Activated CD4-positive, alpha-beta T cell treated with anti-CD3 and anti-CD28 coated beads, Interleukin-10, Interleukin-2, amounts not matched to agents 100 ng/mL and 50 ng/mL, durations not matched to agents 16 hours and 8 hours (primary cell): ENCODE measurements around the gene KIF25.
"Not testable (repeated sequence)": the region's sequence is repeated elsewhere in the genome, so short reads cannot be mapped to it uniquely, and the experiment has no call there.

Experiments
- DNase-seq: peaks from one replicate; pipeline ENCODE4 v3.0.0-alpha.2; 2020

Gene KIF25

DNA sequence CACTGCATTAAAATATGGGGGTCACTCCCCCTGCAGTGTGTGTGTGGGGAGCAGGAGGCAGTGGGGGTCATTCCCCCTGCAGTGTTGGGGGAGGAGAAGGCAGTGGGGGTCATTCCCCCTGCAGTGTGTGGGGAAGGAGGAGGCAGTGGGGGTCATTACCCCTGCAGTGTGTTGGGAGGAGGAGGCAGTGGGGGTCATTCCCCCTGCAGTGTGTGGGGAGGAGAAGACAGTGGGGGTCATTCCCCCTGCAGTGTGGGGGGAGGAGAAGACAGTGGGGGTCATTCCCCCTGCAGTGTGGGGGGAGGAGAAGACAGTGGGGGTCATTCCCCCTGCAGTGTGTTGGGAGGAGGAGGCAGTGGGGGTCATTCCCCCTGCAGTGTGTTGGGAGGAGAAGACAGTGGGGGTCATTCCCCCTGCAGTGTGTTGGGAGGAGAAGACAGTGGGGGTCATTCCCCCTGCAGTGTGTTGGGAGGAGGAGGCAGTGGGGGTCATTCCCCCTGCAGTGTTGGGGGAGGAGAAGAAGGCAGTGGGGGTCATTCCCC is 21.3 kb upstream of the KIF25 start:
- not testable (repeated sequence) for DNase-seq

DNA sequence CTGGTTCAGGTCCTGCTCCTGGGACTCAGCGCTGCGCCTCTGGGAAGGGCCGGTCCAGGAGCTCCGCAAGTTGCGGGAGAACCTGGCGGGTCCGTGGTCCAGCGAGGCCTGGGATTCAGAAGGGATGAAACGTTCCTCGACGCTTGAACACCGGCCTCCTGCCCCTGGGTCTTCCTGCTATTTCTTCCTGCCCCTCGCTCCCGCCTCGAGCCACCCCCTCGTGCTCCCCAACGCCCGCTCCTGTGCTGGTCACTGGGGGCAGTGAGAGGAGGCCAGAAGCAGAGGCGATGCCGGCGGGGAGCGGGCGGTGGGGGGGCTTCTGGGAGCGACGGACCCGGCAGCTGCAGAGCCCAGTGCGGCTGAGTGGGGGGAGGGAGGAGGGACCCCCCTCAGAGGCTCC is 20.8 kb upstream of the KIF25 start:
- no peak for DNase-seq

GRCh38 chr6:167977717-167978467 is 19.6 kb upstream of the KIF25 start:
- no peak for DNase-seq

- no peak for DNase-seq
Measured at GRCh38 chr6:167978607-167979006, 18.9 kb upstream of the KIF25 start.

DNA sequence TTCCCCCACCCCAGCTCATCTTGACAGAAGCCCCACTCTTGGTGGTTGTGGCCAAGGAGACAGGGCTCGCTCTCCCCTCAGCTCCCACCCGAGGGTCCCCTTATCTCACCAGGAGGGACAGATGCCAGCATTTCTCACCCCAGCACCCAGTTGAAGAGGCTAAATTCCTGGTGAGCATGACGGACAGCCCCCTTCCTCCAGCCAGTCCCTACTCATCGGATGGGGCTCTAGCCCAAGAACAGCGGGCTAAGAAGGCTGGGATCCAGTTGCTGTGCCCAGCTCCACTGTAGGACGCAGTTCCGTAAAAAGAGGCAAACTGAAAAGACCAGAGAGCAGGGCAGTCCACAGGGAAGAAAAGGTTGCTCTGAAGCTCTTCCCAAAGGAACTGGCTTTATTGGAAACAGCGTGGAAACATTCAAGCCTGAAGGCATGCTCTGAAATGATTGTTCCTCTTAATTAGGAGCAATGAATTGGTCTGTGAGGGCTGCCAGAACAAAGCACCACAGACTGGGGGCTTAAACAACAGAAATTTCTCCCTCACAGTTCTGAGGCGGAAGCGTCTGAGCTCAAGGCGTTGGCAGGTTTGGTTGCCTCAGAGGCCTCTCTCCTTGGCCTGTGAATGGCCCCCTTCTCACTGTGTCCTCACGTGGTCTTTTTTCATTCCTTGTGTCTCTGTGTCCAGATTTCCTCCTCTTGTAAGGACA is 17.9 kb upstream of the KIF25 start:
- no peak for DNase-seq

DNA sequence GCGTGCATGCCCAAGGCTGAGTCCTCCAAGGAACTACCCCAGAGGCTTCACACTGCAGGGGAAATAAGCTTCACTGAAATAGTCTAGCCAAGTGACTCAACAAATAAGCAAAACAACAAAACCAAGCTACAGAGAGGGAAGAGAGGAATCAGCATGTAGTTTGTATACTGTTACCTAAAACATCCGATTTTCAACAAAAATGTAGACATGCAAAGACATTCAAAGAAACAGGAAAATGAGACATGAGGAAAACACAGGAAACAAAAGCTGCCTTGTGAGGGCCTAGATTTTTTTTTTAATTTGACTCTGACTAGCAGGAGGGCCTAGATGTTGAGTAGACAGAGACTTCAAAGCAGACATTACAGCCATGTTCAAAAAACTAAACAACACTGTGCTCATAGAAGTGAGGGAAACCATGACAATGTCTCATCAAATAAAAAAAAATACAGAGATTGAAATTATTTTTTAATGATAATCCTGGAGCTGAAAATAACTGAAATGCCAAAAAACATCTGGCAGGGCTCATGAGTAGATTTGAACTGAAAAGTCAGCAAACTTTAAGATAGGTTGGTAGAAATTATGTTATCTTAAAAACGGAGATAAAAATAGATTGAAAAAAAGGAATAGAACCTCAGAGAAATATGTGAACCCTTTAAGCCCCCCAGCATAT is 16.4 kb upstream of the KIF25 start:
- no peak for DNase-seq

GRCh38 chr6:167981916-167982462 is 15.5 kb upstream of the KIF25 start:
- DNase-seq: no peak

DNA sequence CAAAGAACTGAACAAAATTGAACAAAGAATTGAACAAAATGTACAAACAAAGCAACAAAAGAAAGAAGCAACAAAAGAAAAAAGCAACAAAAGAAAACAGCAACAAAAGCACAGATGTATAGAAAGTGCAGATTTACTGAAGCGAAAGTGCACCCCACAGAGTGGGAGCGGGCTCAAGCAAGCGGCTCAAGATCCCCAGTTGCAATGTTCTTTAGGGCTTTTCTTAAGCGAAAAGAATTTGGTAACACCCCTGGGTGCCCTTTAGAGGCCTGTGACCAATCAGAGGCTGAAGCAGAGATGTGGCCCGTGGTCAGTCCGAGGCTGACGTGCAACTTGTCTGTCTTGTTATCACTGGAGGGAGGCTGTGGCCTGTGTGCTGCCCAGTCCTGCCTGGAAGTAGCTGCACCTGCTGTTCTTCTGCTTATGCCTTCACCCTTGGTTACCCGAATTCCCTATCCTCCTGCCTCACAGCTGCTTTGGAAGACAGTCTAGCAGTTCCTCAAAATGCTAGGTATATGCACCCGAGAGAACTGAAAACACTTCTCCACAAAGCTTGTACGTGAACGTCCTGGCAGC is 13.2 kb upstream of the KIF25 start:
- no peak for DNase-seq

DNA sequence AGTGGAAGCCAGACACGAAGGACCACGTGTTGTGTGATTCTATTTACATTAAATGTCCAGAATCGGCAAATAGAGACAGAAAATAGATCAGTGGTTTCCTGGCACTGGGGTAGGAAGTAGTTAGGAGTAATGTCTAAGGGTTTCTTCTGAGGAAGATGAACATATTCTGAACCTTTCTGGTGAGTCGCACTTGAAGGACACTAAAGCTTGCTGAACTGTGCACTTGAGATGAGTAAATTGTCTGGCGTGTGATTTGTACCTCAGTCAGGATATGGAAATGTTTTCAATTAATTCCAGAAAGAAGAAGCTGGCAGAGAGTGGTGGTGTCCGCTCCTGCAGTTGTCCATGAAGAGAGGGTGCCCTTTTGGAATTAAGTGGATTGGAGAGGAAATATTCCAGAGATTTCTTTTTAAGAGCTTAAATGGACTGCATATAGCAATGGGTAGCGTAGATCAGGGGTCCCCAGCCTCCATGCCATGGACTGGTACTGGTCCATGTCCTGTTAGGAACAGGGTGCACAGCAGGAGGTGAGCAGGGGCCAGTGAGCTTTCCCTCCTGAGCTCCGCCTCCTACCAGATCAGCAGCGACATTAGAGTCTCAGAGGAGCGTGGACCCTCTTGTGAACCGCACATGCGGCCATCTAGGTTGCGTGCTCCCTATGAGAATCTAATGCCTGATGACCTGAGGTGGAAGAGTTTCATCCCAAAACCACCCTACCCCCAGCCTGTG is 12.4 kb upstream of the KIF25 start:
- DNase-seq: no peak

DNA sequence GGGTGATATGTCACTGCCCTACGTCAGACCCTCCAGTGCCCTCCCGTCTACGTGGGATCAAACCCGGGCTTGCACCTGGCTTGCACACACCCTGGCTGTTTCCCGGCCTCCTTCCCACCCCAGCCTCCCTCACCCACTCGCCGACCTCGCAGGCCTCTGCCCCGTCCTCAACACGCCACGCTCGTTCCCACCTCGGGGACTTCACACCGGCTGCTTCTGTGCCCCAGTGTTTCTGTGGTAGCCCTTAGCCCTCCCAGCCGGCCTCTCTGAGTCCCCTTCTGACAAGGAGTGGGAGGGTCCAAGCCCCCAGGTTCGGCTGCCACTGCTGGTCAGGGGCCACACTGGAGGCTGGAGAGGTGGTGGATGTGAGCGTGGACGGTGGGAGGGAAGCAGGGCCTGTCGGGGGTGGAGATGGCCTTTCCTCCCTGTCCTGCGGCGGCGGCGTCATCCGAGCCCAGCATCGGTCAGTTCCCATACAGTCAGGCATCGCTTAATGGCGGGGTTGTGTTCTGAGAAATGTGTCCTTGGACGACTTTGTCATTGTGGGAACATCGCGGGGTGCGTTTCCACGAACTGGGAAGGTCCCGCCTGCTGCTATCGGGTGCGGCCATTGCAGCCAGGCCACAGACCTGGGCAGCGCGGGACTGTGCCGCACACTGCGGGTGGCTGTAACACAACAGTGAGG is 11.4 kb upstream of the KIF25 start:
- DNase-seq: no peak

- no peak for DNase-seq
Measured at GRCh38 chr6:167987396-167988153, 9.9 kb upstream of the KIF25 start.

DNA sequence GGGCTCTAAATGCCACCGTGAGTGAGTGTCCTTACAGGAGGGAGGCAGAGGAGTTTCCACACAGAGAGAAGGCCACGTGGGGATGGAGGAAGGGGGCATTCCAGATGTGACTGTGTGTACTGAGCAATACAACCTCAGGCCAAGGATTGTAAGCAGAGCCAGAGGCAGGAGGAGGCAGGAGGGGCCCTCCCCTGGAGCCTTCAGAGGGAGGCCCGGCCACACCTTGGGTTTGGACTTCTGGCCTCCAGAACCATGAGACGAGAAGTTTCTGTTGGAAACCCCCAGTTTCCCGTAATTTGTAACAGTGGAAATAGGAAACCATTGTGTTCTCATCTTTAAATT is 9.3 kb upstream of the KIF25 start:
- no peak for DNase-seq

GRCh38 chr6:167988945-167989841 is 8.3 kb upstream of the KIF25 start:
- no peak for DNase-seq

DNA sequence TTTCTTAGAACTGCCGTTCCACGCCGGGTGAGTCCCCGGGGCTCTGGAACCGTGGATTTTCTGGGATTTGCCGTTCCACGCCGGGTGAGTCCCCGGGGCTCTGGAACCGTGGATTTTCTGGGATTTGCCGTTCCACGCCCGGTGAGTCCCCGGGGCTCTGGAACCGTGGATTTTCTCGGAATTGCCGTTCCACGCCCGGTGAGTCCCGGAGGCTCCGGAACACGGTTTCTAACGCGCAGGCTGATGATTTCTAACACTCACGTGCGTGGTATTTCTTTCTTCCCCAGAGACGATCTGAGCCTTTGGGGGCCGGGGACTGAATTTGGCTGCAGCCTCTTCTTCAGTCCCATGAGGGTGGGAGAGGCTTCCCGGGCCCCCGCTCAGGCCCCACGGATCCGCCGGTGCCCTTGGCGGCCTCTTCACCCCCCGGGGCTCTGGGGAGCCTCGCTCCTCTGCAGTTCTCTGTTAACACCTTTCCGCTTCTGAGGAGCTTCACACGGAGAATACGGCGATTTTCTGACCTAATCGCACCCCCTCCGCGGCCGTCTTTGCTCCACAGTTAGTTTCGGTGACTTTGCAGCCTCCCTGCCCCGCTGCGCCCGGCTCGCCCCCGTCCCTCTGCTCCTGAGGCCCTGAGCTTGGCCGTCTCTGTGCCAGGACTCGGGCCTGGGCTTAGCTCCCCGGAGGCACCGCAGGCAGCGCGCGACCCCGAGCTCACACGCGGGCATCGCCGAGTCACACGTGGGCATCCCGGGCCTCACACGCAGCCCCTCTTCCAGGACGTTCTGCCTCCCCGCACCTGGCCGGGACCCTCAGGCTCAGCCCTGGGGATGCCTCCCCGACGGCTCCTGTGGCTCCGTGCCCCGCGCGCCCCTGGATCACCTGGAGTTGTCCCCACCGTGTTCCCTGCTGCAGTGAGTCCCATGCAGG is 7.2 kb upstream of the KIF25 start:
- no peak for DNase-seq

GRCh38 chr6:167993169-167993568 is 4.3 kb upstream of the KIF25 start:
- no peak for DNase-seq

GRCh38 chr6:167993831-167994230 is 3.6 kb upstream of the KIF25 start:
- DNase-seq: no peak

DNA sequence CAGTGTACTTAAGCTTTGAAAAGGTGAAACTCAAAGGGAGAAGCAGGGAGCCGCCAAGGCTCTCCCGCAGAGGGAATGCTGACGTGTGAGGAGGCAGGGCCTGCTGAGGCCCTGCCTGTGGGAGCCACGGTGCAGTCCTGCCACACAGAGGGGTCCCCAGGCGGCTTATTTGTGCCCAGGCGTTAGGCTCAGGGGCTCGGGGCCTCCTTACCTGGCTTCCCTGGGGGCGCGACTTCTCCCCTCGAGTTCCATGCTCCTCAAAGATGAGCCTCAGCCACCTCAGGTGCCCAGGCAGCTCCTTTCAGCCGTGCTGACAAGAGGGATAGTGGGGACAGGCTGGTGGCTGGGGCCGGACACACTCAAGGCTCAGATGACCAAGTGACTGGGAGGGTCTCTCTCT is 2.2 kb upstream of the KIF25 start:
- DNase-seq: no peak

- no peak for DNase-seq
Measured at GRCh38 chr6:167995731-167996151, 1.7 kb upstream of the KIF25 start.
